Posterior vena cava (tissue), 2 donors: Measurements from ENCODE around the gene RAPGEF3. TPM values are rescaled to one million over a fixed set of nuclear protein-coding genes. Genes with fewer than 3 reads are reported as not detected.

Experiments
- DNase-seq: peaks from one replicate; pipeline ENCODE4 v3.0.0-alpha.2; 2020; ENCODE audit warnings: low spot score
- intact Hi-C, 2 donors: fragments of 100-400 bp; cut with DNase I; formaldehyde crosslinking; loops; one replicate each; pipeline versions ENCODE4 v1.14.1 to v1.14.2; 2022 to 2023
- long read RNA-seq, 2 donors: library from polyadenylated mRNA; unstranded; transcript quantifications; one replicate each; pipeline ENCODE4 v2.0.0, GENCODE V29; 2020 to 2021
- total RNA-seq, 2 donors: library from RNA; stranded (reverse); fragmentation: NEBNext Ultra II Directional; extraction: Animal tissue kit (Norgen Biotek cat#: 25700); gene quantifications; one replicate each; pipeline ENCODE4 v1.2.1, GENCODE V29; 2021
- donor health status: DM: yes; HTN: yes; CAD: no.
- donor health status: DM: yes; HTN: yes; CAD: no.

The RAPGEF3 gene, protein sequence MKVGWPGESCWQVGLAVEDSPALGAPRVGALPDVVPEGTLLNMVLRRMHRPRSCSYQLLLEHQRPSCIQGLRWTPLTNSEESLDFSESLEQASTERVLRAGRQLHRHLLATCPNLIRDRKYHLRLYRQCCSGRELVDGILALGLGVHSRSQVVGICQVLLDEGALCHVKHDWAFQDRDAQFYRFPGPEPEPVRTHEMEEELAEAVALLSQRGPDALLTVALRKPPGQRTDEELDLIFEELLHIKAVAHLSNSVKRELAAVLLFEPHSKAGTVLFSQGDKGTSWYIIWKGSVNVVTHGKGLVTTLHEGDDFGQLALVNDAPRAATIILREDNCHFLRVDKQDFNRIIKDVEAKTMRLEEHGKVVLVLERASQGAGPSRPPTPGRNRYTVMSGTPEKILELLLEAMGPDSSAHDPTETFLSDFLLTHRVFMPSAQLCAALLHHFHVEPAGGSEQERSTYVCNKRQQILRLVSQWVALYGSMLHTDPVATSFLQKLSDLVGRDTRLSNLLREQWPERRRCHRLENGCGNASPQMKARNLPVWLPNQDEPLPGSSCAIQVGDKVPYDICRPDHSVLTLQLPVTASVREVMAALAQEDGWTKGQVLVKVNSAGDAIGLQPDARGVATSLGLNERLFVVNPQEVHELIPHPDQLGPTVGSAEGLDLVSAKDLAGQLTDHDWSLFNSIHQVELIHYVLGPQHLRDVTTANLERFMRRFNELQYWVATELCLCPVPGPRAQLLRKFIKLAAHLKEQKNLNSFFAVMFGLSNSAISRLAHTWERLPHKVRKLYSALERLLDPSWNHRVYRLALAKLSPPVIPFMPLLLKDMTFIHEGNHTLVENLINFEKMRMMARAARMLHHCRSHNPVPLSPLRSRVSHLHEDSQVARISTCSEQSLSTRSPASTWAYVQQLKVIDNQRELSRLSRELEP
- total RNA-seq = 10 to 100 TPM; 18.3 to 33.5 TPM
- long read RNA-seq, donor 1, full-length matches to known transcripts = 2 of 7 reads
- long read RNA-seq, donor 1, partial matches to known transcripts = 2 of 7 reads
- long read RNA-seq, donor 1, other reads (novel, unspliced or antisense) = 3 of 7 reads
- long read RNA-seq, donor 2, full-length matches to known transcripts = 5 of 16 reads
- long read RNA-seq, donor 2, partial matches to known transcripts = 6 of 16 reads
- long read RNA-seq, donor 2, other reads (novel, unspliced or antisense) = 5 of 16 reads

DNA sequence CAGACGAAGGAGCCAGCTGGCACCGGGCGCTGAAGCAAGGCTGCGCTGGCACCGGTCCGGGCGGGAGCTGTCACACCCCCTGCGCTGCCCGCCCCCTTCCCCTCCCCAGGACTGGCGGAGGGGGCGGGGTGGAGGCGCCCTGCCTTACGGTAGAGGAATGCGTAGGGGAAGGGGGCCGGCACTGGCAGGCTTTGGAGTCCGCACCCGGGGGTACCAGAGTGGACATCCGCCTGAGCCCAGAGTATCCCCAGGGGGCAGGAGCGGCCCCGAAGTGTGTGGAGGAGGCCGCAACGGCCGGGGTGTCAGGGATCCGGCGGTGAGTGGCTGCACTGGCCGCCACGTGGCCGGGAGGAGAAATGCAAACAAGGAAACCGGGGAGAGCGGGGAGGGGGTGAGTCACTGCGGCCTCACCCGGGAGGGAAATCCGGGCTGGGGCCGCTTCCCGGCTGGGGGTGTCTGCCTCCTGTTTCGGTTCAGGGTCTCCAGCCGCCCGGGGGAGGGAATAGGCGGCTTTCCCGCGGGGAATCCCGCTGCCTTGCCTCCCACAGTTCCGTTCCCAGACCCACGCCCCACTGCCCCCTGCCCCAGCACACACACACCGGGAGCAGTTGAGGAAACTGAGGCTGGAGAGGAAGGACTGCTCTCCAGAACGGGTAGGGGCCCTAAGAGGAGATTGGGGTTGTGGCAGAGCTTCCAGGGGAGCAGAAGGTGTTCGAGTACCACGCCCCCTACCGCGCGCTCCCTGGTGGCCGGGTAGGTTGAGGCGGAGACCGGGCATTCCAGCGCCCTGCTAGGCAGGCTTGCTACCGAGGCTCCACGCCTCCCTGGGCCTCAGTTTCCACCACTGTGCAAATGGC, at the start of gene RAPGEF3:
RAPGEF3 (minus strand) TSS at position 47 of the 857 bp plus-strand sequence. CDS start 324 bp downstream, outside the sequence.
- intact Hi-C loops = loop anchor here in 1 of 2 donors (1.0 kb wide), 1 partner anchor 43 kb away; no protein-coding TSS in a partner anchor

DNA sequence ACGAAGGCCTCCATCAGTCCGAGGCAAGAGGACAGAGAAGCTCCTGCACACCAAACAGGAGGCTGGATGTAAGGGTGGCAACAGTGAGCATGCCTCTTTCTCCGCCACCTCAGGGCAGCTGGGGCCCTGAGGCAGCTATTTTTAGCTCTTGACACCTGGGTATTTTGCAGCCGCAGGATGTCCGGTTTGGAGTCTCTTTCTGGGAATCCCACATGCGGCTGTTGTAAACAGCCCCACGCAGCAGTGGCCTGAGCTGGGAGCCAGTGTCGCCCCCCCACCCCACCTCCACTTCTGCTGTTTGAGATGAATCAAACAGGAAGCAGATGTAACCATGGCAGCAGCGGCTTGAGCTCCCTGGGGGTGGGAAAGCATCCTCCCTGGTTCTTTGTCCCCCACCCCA, 49.4 kb upstream of the RAPGEF3 start:
- DNase-seq = no peak
- intact Hi-C loops = no loop called here

More for the DNA sequence above, at the start of gene RAPGEF3:
- peak; percentile 94 for DNase-seq

DNA sequence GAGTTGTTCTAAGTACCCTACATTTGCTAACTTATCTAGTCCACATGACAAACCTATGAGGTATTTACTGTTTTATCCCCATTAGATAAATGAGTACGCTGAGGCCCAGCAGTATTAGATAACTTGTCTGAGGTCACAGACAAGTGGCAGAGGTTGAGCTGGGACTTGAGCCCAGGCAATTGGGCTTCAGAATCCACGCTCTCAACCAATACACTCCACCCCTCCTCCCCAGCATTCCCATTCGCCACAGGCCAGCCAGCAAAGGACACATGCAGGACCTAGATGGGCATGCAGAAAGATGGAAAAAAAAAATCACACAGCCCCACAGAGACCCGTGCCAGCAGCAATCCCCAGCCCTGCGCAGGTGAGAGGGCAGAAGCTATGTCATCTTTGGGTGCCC, 48.7 kb upstream of the RAPGEF3 start:
- DNase-seq = no peak
- intact Hi-C loops = no loop called here

DNA sequence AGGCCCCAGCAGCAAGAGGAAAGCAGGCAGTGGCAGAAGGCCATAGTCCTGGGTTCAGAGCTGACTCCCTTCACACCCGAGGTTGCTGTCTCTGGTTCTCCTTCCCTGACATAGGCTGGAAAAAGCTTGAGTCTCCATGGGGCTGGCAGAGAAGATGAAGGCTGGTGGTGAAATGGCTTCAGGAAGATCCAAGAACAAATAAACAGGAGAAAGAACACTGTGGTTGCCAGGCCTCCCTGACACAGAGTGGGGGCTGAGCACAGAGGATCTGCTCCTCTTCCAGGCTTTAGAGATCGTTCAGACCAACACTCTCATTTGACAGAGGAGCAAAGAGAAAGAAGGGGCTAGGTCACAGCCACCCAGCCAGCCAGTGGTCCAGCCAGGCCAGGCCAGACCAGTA, 46.7 kb upstream of the RAPGEF3 start:
- DNase-seq = peak; percentile 69
- intact Hi-C loops = no loop called here

DNA sequence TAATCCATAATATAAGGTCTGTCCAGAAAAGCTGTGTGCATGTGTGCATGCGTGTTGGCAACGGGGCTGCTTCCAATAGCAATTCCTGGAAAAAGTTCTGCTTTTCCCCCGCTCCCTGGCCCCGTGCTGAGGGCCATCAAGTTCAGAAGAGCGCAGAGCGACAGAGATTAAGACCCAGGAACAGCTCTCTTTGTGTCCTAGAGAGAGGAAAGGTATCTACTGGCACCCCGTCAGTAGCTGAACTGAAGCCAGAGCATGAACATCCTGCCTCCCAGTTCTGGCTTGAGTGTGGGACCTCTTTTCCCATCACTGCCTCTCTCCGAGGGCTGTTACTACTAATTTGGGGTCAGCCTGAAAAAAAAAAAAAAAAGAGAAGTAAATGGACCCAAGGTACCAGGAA, 45.5 kb upstream of the RAPGEF3 start:
- DNase-seq = no peak
- intact Hi-C loops = loop anchor here in 1 of 2 donors (5.0 kb wide), 1 partner anchor 33 kb away; no protein-coding TSS in a partner anchor

DNA sequence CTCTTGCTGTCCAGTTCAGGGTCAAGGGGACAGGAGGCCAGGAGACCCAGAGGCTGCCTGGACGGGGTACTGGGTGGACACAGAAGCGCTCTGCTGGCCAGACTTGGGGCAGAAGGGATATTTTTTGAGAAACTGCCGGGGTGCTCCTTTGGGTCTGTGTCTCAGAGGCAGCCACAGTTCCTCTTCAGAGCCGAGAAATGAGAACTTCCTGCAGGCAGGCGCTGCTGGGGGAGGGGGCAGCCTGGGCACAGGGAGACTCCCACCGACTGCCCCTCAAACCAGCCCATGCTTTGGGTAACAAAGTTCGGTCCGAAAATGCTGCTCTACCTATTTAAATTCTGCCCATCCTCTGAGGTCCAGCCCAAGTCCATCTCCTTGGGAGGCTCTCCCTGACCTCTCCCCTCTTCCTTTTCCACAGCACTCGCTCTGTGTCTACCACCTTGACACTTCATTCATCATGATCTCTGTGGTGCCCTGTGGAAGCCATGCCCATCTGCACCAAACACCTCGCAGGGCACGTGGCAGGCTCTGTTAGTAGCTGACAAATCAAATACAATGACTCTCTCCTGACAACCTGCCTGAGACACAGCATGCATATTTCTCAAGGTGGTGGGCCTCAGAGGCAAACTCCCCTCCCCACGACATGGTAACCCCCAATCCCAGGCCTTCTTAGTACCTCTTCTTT, 44.7 kb upstream of the RAPGEF3 start:
- peak; percentile 54 for DNase-seq
- intact Hi-C loops = loop anchor here in 1 of 2 donors (5.0 kb wide), 1 partner anchor 34 kb away; no protein-coding TSS in a partner anchor

DNA sequence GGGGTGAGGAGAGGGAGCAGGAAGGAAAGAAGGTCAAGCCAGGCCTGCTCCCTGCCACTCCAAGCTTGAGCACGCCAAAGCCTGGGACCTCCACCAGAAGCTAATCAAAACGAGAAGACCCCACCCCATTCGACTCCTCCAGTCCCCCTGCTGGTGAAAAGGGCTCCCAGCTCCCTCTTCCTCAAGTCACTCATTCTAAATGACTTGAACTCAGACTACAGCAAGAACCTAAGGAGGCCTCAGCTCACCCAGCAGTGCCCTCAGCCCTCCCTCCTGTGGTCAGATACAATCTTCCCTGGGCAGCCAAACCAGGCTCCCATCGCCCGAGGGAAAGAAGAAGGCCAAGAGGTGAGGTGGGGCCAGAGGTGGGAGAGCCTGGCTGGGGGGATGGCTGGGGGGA, 43.6 kb upstream of the RAPGEF3 start:
- DNase-seq = peak; percentile 63
- intact Hi-C loops = loop anchor here in 1 of 2 donors (5.0 kb wide), 1 partner anchor 35 kb away; no protein-coding TSS in a partner anchor

DNA sequence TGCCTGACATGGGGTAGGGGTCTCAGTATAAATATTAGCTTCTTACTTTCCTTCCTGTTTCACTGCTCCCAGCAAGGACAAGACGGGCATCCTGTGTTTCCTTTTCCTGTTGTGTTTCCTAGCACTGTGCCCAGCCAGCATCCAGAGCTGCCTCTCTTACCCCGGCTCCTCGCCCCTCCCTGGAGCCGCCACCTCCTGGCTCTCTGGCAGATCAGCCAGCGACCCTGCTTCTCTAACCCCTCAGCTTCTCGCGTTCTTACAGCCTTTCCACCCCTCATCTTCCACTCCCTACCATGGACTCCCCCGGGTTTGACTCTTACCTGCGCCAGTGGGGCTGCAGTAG, 43.2 kb upstream of the RAPGEF3 start:
- intact Hi-C loops = loop anchor here in 1 of 2 donors (5.0 kb wide), 1 partner anchor 35 kb away; no protein-coding TSS in a partner anchor

DNA sequence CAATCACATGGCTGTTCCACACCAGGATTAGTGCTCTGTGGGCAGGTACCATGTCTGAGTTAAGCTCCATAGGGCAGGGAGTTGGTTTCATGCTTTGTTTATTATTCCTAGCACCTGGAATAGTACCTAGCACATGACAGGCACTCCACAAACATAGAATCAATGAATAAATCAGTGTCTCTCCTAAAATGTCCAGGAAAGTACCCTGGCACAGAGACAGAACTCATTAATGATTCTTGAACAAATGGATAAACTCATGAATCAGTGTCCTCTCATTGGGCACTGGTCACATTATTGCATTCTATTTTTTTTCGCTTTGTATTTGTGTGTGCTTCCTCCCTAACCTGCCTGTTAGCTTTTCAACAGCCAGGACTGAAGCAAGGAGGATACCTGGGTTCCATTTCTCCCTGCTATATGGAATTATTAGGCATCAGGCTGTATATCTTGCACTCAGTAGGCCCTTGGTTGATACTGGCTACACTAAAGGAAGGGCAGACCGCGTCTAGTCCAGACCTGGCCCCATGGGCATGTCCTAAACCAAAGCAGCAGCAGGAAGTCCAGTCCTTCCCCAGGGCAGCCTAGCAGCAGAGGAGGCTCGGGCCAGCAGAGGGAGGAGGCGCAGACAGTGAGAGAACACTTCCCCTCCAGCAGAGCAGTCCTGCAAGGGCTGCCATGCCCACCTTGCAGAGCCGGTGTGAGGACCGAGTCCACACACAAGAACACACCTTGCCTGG, 42.7 kb upstream of the RAPGEF3 start:
- intact Hi-C loops = loop anchor here in 1 of 2 donors (5.0 kb wide), 1 partner anchor 36 kb away; no protein-coding TSS in a partner anchor
- DNase-seq = peak; percentile 84

More for the DNA sequence above, 43.2 kb upstream of the RAPGEF3 start:
- peak; percentile 76 for DNase-seq

DNA sequence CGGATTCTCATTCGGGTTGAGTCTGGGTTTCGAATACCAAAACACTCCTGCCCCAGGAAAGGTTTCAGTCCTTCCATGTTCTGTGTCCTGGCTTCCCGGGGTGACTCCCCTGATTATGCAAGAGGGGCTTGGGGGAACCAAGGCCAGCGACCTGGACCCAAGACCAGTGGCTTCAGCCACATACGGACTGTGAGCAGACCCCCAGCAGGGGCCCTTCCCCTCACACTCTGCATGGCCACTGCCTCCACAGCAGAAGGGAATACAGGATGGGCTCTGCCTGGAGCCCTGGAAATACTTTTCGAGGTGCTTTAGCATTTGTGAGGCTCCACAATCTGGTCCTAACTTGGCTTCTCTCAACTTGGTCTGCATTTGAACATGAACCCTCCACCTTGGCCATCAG, 41.9 kb upstream of the RAPGEF3 start:
- peak; percentile 72 for DNase-seq
- intact Hi-C loops = loop anchor here in 1 of 2 donors (5.0 kb wide), 1 partner anchor 37 kb away; no protein-coding TSS in a partner anchor

DNA sequence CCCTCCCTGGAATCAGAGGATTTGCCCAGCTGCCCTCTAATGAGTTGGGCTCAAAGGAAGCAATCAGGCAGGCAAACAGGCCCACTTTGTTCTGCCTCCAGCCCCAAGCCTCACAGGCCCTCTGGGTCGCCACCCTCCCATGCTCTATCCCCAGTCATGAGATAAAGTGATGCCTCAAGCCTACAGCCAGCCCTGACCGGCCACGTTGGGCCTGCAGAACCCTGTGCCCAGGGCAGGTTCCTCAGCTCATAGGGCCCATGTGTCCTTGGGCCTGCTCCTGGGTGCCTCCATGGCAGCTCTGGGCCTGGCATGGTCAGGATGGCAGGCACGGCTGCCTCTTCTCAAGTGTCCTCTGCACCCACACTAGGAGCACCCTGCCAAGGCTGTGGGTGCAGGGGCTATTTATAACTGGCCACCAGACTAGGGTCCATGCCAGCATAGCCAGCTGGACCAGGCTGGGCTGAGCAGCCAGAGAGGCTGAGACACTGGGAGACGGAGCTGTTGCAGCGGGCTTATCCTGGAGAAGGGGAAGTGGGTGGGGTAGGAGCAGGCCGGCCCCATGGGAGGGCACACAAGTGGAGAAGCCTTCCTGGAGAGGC, 40.8 kb upstream of the RAPGEF3 start:
- peak; percentile 86 for DNase-seq
- intact Hi-C loops = no loop called here

DNA sequence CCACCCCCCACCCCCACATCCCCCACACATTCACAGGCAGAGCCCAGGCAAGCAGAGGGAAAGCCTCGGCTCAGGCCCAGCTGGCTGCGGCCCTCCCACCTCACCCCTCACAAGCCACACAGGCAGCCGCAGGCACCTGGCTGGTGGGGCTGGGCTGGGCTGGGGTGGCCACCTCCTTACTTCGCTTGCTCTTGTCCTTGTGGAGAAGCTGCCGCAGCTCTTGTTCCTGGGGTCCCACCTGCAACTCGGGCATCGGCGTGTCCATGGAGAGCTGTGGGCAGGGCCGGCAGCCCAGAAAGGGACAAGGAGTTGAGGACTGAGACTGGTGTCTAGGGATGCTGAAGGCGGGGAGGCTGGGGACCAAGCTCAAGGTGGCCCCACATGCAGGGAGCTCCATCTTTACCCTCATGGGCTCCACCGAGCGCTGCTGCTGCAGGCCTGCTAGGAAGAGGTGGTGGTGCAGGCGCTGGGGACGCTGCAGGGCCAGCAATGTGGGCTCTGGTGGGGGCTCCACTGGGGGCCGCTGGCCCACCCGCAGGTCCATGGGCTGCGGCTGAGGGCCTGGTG, 39.8 kb upstream of the RAPGEF3 start:
- DNase-seq = peak; percentile 80

DNA sequence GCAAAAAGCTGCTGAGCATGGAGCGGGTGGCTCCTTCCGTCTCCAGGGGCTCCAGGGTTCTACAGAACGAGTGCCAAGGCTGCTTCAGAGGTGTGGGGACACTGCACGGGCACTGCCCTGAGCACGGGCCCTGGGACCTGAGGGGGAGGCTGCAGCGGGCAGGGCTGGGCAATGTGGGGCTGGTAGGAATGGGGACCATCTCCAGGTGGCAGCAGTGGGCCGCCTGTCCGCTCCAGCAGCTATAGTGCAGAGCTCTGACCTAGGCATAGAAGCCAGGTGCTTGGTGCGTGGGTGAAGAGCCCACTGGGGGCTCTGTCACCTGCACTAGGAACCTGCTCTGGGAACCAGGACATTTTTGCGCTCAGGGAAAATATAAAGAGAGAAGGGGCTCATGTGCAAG, 38.8 kb upstream of the RAPGEF3 start:
- intact Hi-C loops = no loop called here
- DNase-seq = no peak

More for the DNA sequence above, 39.8 kb upstream of the RAPGEF3 start:
- intact Hi-C loops = no loop called here

DNA sequence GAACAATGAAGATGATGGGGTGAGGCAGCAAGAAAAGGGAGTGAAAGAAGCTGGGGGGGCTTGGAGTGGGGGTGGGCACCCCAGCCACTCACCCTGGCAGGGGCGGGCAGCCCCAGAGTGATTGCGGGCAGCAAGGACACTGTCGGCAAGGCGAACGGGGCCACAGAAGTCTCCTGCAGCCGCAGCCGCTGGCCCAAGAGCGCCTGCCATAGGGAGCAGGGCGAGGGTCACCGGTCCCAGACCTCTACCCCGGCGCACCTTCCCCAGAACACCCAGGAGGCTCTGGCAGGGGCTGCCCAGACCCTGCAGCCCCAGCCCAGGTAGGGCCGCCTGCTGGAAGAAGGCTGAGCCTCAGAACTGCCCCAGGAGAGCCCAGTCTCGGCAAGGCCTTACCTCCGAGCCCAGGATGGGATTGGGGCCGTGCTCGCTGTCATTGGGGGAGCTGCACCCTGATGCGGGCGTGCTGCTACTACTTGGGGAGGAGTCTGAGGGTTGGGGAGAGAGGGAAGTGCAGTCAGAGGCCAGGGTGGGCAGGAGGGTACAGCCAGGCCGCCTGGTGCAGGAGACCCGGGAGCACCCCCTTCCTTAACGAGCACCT, 37.2 kb upstream of the RAPGEF3 start:
- intact Hi-C loops = no loop called here
- no peak for DNase-seq

DNA sequence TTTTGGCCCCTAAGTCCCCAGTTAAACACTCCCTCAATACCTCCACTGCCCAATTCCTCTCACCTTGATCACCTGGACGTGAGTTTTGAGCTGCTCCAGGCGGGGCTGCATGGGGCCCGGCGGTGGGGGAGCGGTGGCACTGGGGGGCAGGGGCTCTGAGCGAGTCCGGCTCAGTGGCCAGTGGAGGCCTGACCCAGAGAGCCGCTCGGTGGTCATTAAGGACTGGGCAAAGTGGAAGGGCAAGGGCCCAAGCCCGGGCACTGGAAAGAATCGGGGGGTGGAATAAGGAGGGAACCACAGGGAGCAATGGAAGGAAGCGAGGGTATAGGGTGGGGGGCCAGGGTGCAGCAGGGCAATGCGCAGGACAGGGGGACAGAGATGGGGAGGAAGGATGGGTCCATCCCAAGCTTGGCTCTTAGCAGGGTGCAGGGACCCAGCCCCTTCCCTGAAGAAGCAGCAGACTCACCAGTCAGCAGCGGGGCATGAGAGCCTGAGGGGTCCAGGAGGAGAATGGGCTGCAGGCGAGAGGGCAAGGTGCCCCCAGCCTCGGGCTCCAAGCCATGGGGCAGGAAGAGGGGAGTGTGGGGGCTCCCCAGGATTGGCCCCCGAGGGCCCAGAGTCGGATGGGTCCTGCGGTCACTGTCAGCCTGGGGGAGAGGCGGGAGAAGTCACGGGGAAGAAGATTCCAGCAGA, 36.6 kb upstream of the RAPGEF3 start:
- DNase-seq = no peak
- intact Hi-C loops = no loop called here
